ENCODE data around the gene AP1M1. TPM values are rescaled to one million over a fixed set of nuclear protein-coding genes. Genes with fewer than 3 reads are reported as not detected.

The AP1M1 gene
- total RNA-seq, 1 experiment from 2014 or later: 27.7 TPM

GRCh38 chr19:16185768-16186123, 12.0 kb upstream of the AP1M1 start (continued):
- 0 out of 2 replicates have a peak, but pooled peaks have one; percentile 47 for TF ChIP-seq HMGXB4 (CRISPR knock-in tag; IDR thresholded peaks at IDR 0.05)
- no peak for TF ChIP-seq NR3C1 (CRISPR knock-in tag; conservative IDR thresholded peaks at IDR 0.05; ENCODE audit: low read depth)
- TF ChIP-seq JAZF1 (CRISPR knock-in tag; IDR thresholded peaks at IDR 0.05): no peak
- TF ChIP-seq EMX1 (CRISPR knock-in tag; IDR thresholded peaks at IDR 0.05): no peak
- no peak for TF ChIP-seq ZBTB21 (CRISPR knock-in tag; IDR thresholded peaks at IDR 0.05; ENCODE audit: borderline replicate concordance)

DNA sequence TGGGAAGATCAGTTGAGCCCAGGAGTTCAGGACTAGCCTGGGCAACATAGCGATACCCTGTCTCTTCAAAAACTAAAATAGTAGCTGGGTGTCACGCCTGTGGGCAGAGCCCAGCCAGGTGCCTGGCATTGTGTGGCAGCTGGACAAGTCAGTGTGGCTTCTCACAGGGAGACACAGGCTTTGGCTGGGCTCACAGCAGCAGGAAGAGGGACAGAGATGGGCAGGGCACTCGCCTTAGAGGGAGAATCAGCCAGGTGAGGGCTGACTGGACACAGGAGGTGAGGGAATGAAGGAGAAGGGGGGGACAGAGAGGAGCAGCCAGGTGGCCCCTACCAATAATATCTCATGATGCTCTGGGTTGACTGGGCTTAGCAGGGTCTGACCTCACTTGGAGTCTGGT, 9.2 kb upstream of the AP1M1 start:
- peaks cover 41% of the 10 kb centered on the region for H3K36me3 Mint-ChIP-seq
- CTCF ChIA-PET: interaction anchor here (1.8 kb wide), 1 partner anchor 147 kb away, joined by 4 read pairs; no protein-coding TSS in a partner anchor
- no peak for TF ChIP-seq ZNF232 (CRISPR knock-in tag; IDR thresholded peaks at IDR 0.05)
- TF ChIP-seq JUN (CRISPR knock-in tag; IDR thresholded peaks at IDR 0.05): no peak
- TF ChIP-seq GRHL2 (CRISPR knock-in tag; IDR thresholded peaks at IDR 0.05; ENCODE audit: insufficient replicate concordance, severe bottlenecking): no peak
- no peak for TF ChIP-seq SOX15 (CRISPR knock-in tag; IDR thresholded peaks at IDR 0.05)
- no peak for TF ChIP-seq MXD4 (CRISPR knock-in tag; IDR thresholded peaks at IDR 0.05; ENCODE audit: borderline replicate concordance)
- no peak for TF ChIP-seq FOXP4 (CRISPR knock-in tag; IDR thresholded peaks at IDR 0.05)
- no peak for TF ChIP-seq ELF4 (CRISPR knock-in tag; IDR thresholded peaks at IDR 0.05; ENCODE audit: low read depth)
- peaks cover 9% of the 10 kb centered on the region for H3K4me1 Mint-ChIP-seq
- H3K27me3 Mint-ChIP-seq (ENCODE audit: low read depth): no peaks in the 10 kb centered on the region; the same call in 1 of the 2 replicates
- no peak overlapping the region for H3K4me3 Mint-ChIP-seq
- DNase-seq (ENCODE audit: low spot score): no peak
- ATAC-seq: no peak
- no peak overlapping the region for H3K27ac Mint-ChIP-seq
- H3K9me3 Mint-ChIP-seq: no peaks in the 10 kb centered on the region
- POLR2A ChIA-PET: no interaction called here

GRCh38 chr19:16190198-16190597, 7.5 kb upstream of the AP1M1 start:
- CTCF ChIA-PET: no interaction called here

GRCh38 chr19:16190736-16191135, 7.0 kb upstream of the AP1M1 start:
- Mint-ChIP-seq H3K36me3 (peaks cover 38% of the 10 kb centered on the region), H3K9me3 (no peaks in the 10 kb centered on the region), H3K4me1 (peaks cover 8% of the 10 kb centered on the region), H3K4me3 (no peak overlapping the region), H3K27me3 (ENCODE audit: low read depth) (no peaks in the 10 kb centered on the region; the same call in 1 of the 2 replicates), H3K27ac (no peak overlapping the region)
- POLR2A ChIA-PET: no interaction called here
- no peak for ATAC-seq
- CTCF ChIA-PET: no interaction called here
- DNase-seq (ENCODE audit: low spot score): no peak
- TF ChIP-seq STAT6 (CRISPR knock-in tag; conservative IDR thresholded peaks at IDR 0.05; ENCODE audit: low read depth): no peak
- TF ChIP-seq ELF4 (CRISPR knock-in tag; IDR thresholded peaks at IDR 0.05; ENCODE audit: low read depth): no peak
- TF ChIP-seq MYBL2 (CRISPR knock-in tag; IDR thresholded peaks at IDR 0.05): no peak
- TF ChIP-seq CREM (CRISPR knock-in tag; IDR thresholded peaks at IDR 0.05): no peak
- no peak for TF ChIP-seq RELA (CRISPR knock-in tag; IDR thresholded peaks at IDR 0.05; ENCODE audit: borderline replicate concordance)
- no peak for TF ChIP-seq NFE2L1 (CRISPR knock-in tag; IDR thresholded peaks at IDR 0.05)
- no peak for TF ChIP-seq GTF2I (CRISPR knock-in tag; conservative IDR thresholded peaks at IDR 0.05)
- TF ChIP-seq RORB (CRISPR knock-in tag; IDR thresholded peaks at IDR 0.05): no peak
- TF ChIP-seq SOX15 (CRISPR knock-in tag; IDR thresholded peaks at IDR 0.05): no peak
- TF ChIP-seq ZNF121 (CRISPR knock-in tag; IDR thresholded peaks at IDR 0.05): no peak
- TF ChIP-seq ATF6 (CRISPR knock-in tag; IDR thresholded peaks at IDR 0.05): no peak
- no peak for TF ChIP-seq MLX (CRISPR knock-in tag; IDR thresholded peaks at IDR 0.05)
- TF ChIP-seq ZNF416 (CRISPR knock-in tag; IDR thresholded peaks at IDR 0.05): no peak

More at GRCh38 chr19:16190198-16190597, 7.5 kb upstream of the AP1M1 start:
- no peak overlapping the region for H3K27ac Mint-ChIP-seq
- H3K27me3 Mint-ChIP-seq (ENCODE audit: low read depth): no peaks in the 10 kb centered on the region; the same call in 1 of the 2 replicates
- no peak for ATAC-seq
- no peaks in the 10 kb centered on the region for H3K9me3 Mint-ChIP-seq
- peaks cover 41% of the 10 kb centered on the region for H3K36me3 Mint-ChIP-seq
- H3K4me1 Mint-ChIP-seq: peaks cover 11% of the 10 kb centered on the region
- TF ChIP-seq IRF2 (CRISPR knock-in tag; IDR thresholded peaks at IDR 0.05; ENCODE audit: borderline replicate concordance, low read depth) (no peak), FOXK1 (CRISPR knock-in tag; IDR thresholded peaks at IDR 0.05) (no peak)
- no peak for DNase-seq (ENCODE audit: low spot score)
- H3K4me3 Mint-ChIP-seq: no peak overlapping the region
- POLR2A ChIA-PET: no interaction called here
